ENCODE measurements around the gene SEC24C.

DNA sequence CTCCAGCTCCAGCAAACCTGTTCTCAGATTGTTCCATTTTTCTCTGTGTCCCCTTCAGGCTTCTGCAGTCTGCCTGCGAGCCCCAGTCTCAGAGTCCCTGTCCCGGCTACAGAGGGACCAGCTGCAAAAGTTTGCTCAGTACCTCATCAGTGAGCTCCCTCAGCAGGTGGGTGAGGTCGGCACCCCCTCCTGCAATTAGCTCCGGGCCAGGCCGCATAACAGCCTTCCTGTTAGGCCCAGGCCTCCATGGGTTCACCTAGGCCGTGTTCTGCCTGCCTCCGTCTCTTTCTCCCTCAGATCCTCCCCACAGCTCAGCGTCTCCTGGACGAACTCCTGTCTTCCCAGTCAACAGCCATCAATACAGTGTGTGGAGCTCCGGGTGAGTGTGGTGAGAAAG lies 45.5 kb downstream of the SEC24C start:
- TF ChIP-seq, protein P1, sequence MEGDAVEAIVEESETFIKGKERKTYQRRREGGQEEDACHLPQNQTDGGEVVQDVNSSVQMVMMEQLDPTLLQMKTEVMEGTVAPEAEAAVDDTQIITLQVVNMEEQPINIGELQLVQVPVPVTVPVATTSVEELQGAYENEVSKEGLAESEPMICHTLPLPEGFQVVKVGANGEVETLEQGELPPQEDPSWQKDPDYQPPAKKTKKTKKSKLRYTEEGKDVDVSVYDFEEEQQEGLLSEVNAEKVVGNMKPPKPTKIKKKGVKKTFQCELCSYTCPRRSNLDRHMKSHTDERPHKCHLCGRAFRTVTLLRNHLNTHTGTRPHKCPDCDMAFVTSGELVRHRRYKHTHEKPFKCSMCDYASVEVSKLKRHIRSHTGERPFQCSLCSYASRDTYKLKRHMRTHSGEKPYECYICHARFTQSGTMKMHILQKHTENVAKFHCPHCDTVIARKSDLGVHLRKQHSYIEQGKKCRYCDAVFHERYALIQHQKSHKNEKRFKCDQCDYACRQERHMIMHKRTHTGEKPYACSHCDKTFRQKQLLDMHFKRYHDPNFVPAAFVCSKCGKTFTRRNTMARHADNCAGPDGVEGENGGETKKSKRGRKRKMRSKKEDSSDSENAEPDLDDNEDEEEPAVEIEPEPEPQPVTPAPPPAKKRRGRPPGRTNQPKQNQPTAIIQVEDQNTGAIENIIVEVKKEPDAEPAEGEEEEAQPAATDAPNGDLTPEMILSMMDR (conservative IDR thresholded peaks at IDR 0.05; ENCODE audit: low read depth, low read length), result no peak
- no peak for TF ChIP-seq EZH2 (IDR thresholded peaks at IDR 0.05; ENCODE audit: low read length, unreplicated experiment)
- no peak for TF ChIP-seq EZH2phosphoT487 (IDR thresholded peaks at IDR 0.05; ENCODE audit: borderline replicate concordance, low read length)

All from PC-3 (cell line).